Measurements from ENCODE around the gene ANGEL1. TPM values are rescaled to one million over a fixed set of nuclear protein-coding genes. Genes with fewer than 3 reads are reported as not detected.

ANGEL1 gene
- total RNA-seq, 5 donors from 2014 or later (not counting 1 experiment from before 2014, with no cell fraction given) = 15.4 to 33.7 (median 28.3) TPM

DNA sequence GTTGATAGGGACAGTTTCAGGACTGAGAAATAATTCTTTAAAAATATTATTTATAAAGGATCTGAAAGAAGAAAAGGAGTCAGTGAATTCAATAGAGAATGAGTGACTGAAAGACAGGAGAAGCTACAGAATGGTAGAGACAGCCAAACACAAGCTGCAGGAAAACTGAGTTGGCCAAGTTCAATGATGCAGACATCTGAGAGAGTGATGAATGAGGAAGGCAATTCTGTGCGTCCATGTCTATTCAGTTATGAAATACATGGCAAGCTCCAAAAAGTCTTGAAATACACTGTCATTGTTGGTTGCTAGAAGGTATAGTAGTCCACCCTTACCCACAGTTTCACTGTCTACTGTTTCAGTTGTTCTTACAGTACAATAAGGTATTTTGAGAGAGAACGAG is 20.3 kb upstream of the ANGEL1 start:
- no peaks in the 10 kb centered on the region for H3K36me3 ChIP-seq (ENCODE audit: control insufficient read depth in 2 of 2, extremely low read depth in 1 of 2, insufficient read depth in 1 of 2, low read length in 1 of 2)
- no peak for DNase-seq
- peaks cover 0 to 20% of the 10 kb centered on the region in 2 experiments for H3K27me3 ChIP-seq (replicated peaks in 1 of 2; ENCODE audit: control insufficient read depth in 2 of 2, extremely low read depth in 1 of 2, insufficient read depth in 2 of 2, low read length in 1 of 2)
- Mint-ChIP-seq H3K27me3 (peaks cover 5 to 7% of the 10 kb centered on the region in 2 donors), H3K27ac (no peak overlapping the region), H3K4me1 (no peaks in the 10 kb centered on the region), H3K36me3 (no peaks in the 10 kb centered on the region), H3K4me3 (no peak overlapping the region), H3K9me3 (no peaks in the 10 kb centered on the region)
- no peak overlapping the region for H3K27ac ChIP-seq (ENCODE audit: low read length)
- POLR2A ChIA-PET = interaction anchor here in 1 of 2 donors (0.5 kb wide), 1 partner anchor 1161 kb away, joined by 3 read pairs; no protein-coding TSS in a partner anchor
- CTCF ChIA-PET = interaction anchor here in 1 of 2 donors (0.7 kb wide), 1 partner anchor 253 kb away, joined by 5 read pairs; no protein-coding TSS in a partner anchor
- no CpG with 5 or more reads among the region's 2 CpGs for WGBS (ENCODE audit: insufficient coverage)
- H3K9me3 ChIP-seq = no peaks in the 10 kb centered on the region
- H3K4me1 ChIP-seq (ENCODE audit: control insufficient read depth in 1 of 2, extremely low read depth in 1 of 2, insufficient read depth in 2 of 2, low read length in 2 of 2) = no peaks in the 10 kb centered on the region
- H3K4me3 ChIP-seq (ENCODE audit: control insufficient read depth in 1 of 2, extremely low read depth in 1 of 2, low read length in 1 of 2) = no peak overlapping the region
- ATAC-seq (replicated peaks in 1 of 4) = no peak

DNA sequence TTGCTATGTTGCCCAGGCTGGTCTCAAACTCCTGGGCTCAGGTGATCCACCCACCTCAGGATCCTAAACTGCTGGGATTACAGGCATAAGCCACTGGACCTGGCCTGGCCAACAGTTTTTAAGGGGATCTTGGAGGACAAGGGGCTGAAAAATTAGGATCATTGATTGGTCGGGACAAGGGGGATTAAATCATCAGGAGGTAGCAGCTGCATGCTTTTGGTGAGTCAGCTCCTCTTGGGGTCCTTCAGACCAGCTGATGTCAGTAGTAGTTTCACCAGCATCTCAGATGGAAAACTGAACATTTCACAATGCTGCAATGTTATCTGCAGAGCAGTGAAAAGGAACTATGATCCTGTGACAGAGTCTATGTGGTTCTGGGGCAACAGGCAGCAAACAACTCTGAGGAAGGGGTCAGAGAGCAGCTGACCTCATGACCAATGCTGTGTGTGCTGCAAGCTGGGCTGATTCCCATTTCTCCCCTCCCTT is 19.9 kb upstream of the ANGEL1 start:
- Histone ChIP-seq H3K4me3 (ENCODE audit: control insufficient read depth in 1 of 2, extremely low read depth in 1 of 2, low read length in 1 of 2) (no peak overlapping the region), H3K27ac (ENCODE audit: low read length) (no peak overlapping the region), H3K27me3 (replicated peaks in 1 of 2; ENCODE audit: control insufficient read depth in 2 of 2, extremely low read depth in 1 of 2, insufficient read depth in 2 of 2, low read length in 1 of 2) (peaks cover 0 to 20% of the 10 kb centered on the region in 2 experiments), H3K36me3 (ENCODE audit: control insufficient read depth in 2 of 2, extremely low read depth in 1 of 2, insufficient read depth in 1 of 2, low read length in 1 of 2) (no peaks in the 10 kb centered on the region), H3K4me1 (ENCODE audit: control insufficient read depth in 1 of 2, extremely low read depth in 1 of 2, insufficient read depth in 2 of 2, low read length in 2 of 2) (no peaks in the 10 kb centered on the region), H3K9me3 (no peaks in the 10 kb centered on the region)
- Mint-ChIP-seq H3K36me3 (no peaks in the 10 kb centered on the region), H3K9me3 (no peaks in the 10 kb centered on the region), H3K4me1 (no peaks in the 10 kb centered on the region), H3K27me3 (peaks cover 5 to 7% of the 10 kb centered on the region in 2 donors), H3K4me3 (no peak overlapping the region), H3K27ac (no peak overlapping the region)
- WGBS (ENCODE audit: insufficient coverage) = 44% methylated on average over 1 of the region's 1 CpG
- ChIA-PET POLR2A (interaction anchor here in 1 of 2 donors (0.5 kb wide), 1 partner anchor 1161 kb away, joined by 3 read pairs; no protein-coding TSS in a partner anchor), CTCF (no interaction called here)
- DNase-seq = no peak
- ATAC-seq (replicated peaks in 1 of 4) = no peak

DNA sequence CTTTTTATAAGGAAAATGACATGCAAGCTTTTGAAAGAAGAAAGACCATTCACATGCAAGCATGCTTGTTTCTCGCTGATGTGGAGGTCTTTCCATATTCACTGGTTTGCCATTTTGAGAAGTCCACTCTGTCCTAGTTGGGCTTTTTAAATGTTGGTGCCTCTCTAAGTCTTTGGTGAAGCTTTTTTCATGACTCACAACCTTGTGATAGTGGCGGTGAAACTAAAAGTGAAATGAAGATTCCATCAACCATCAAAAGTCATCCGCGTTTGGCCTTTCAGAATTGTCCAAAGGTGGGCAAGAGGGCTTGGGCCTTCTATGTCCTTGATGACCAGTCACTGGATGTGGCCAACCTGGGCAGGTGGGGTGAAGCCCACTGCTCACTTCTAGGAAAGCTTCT is 17.9 kb upstream of the ANGEL1 start:
- no peak for ATAC-seq (replicated peaks in 1 of 4)
- H3K4me3 Mint-ChIP-seq = no peak overlapping the region

DNA sequence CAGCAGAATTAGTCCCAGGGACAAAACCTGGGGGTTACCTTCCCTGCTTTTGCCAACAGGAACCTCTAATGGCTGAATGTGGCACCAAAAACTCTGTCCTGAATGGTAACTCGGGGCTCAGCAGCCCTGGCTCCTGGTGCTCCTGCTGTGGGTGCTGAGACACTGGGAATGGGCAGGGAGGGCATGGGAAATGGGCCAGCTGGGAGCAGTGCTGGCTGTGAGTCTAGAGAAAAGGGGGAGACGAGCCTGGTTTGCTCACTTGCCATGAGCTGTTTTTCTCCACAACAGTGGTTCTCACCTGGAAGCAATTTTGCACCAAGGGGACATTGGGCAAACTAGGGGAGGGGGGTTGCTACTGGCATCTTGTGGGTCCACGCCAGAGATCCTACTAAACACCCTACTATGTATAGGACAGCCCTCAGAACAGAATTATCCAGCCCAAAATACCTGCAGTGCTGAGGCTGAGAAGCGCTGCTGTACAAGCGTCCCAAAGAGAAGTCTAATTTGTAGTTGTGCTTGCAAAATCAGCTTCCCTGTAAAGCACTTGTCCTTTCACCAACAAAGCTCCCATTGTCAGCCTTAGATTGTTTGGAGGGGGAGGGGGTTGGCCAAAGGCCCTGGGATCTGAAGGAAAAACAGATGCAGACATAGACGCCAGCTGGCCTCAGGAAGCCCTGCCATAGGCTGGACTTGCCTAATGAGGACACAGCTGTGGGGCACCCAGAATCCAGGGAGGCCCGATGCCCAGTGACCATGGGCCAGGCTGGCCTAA is 17.2 kb upstream of the ANGEL1 start:
- no peak overlapping the region for H3K27ac ChIP-seq (ENCODE audit: low read length)
- peaks cover 4 to 7% of the 10 kb centered on the region in 2 donors for H3K27me3 Mint-ChIP-seq
- no peaks in the 10 kb centered on the region for H3K36me3 ChIP-seq (ENCODE audit: control insufficient read depth in 2 of 2, extremely low read depth in 1 of 2, insufficient read depth in 1 of 2, low read length in 1 of 2)
- H3K27ac Mint-ChIP-seq = no peak overlapping the region
- H3K4me3 ChIP-seq (ENCODE audit: control insufficient read depth in 1 of 2, extremely low read depth in 1 of 2, low read length in 1 of 2) = no peak overlapping the region
- POLR2A ChIA-PET = no interaction called here
- H3K4me1 Mint-ChIP-seq = no peaks in the 10 kb centered on the region
- H3K4me3 Mint-ChIP-seq = no peak overlapping the region
- H3K9me3 Mint-ChIP-seq = no peaks in the 10 kb centered on the region
- no peaks in the 10 kb centered on the region for H3K36me3 Mint-ChIP-seq
- H3K27me3 ChIP-seq (replicated peaks in 1 of 2; ENCODE audit: control insufficient read depth in 2 of 2, extremely low read depth in 1 of 2, insufficient read depth in 2 of 2, low read length in 1 of 2) = peaks cover 0 to 6% of the 10 kb centered on the region in 2 experiments
- no peak for DNase-seq
- WGBS (ENCODE audit: insufficient coverage) = 85% methylated on average over 3 of the region's 7 CpGs
- ATAC-seq (replicated peaks in 1 of 4) = no peak
- CTCF ChIA-PET = no interaction called here
- H3K9me3 ChIP-seq = no peaks in the 10 kb centered on the region
- no peaks in the 10 kb centered on the region for H3K4me1 ChIP-seq (ENCODE audit: control insufficient read depth in 1 of 2, extremely low read depth in 1 of 2, insufficient read depth in 2 of 2, low read length in 2 of 2)

More for the DNA sequence above, 17.9 kb upstream of the ANGEL1 start:
- POLR2A ChIA-PET = no interaction called here
- no peaks in the 10 kb centered on the region for H3K9me3 ChIP-seq
- DNase-seq = no peak
- Mint-ChIP-seq H3K27me3 (peaks cover 2 to 7% of the 10 kb centered on the region in 2 donors), H3K36me3 (no peaks in the 10 kb centered on the region), H3K9me3 (no peaks in the 10 kb centered on the region), H3K27ac (no peak overlapping the region), H3K4me1 (no peaks in the 10 kb centered on the region)
- H3K36me3 ChIP-seq (ENCODE audit: control insufficient read depth in 2 of 2, extremely low read depth in 1 of 2, insufficient read depth in 1 of 2, low read length in 1 of 2) = no peaks in the 10 kb centered on the region
- no peak overlapping the region for H3K4me3 ChIP-seq (ENCODE audit: control insufficient read depth in 1 of 2, extremely low read depth in 1 of 2, low read length in 1 of 2)
- no peaks in the 10 kb centered on the region for H3K4me1 ChIP-seq (ENCODE audit: control insufficient read depth in 1 of 2, extremely low read depth in 1 of 2, insufficient read depth in 2 of 2, low read length in 2 of 2)
- WGBS (ENCODE audit: insufficient coverage) = 61% methylated on average over 3 of the region's 4 CpGs
- CTCF ChIA-PET = no interaction called here
- no peak overlapping the region for H3K27ac ChIP-seq (ENCODE audit: low read length)
- H3K27me3 ChIP-seq (replicated peaks in 1 of 2; ENCODE audit: control insufficient read depth in 2 of 2, extremely low read depth in 1 of 2, insufficient read depth in 2 of 2, low read length in 1 of 2) = peaks cover 0 to 8% of the 10 kb centered on the region in 2 experiments

DNA sequence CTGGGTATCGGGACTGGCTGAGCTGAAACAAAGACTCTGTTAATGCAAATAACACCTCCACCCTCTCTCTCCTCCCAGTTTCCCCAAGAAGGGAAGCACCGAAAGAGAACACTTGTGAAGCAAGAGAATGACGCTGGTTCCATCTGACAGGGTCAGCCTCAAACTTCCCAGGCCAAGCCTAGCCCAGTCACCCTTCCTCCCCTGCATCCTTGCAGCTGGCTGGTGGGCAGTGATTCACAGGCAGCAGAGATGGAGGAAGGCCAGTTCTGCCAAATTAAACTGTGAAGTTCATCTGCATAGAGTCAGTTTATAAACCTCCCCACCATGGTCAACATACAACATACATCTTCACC is 16.3 kb upstream of the ANGEL1 start:
- no peaks in the 10 kb centered on the region for H3K4me1 ChIP-seq (ENCODE audit: control insufficient read depth in 1 of 2, extremely low read depth in 1 of 2, insufficient read depth in 2 of 2, low read length in 2 of 2)
- Mint-ChIP-seq H3K27ac (no peak overlapping the region), H3K4me3 (no peak overlapping the region), H3K4me1 (no peaks in the 10 kb centered on the region), H3K27me3 (peaks cover 3 to 7% of the 10 kb centered on the region in 2 donors), H3K9me3 (no peaks in the 10 kb centered on the region), H3K36me3 (no peaks in the 10 kb centered on the region)
- ChIA-PET POLR2A (no interaction called here), CTCF (no interaction called here)
- DNase-seq (no peak), ATAC-seq (replicated peaks in 1 of 4) (no peak)
- peaks cover 0 to 9% of the 10 kb centered on the region in 2 experiments for H3K27me3 ChIP-seq (replicated peaks in 1 of 2; ENCODE audit: control insufficient read depth in 2 of 2, extremely low read depth in 1 of 2, insufficient read depth in 2 of 2, low read length in 1 of 2)
- WGBS (ENCODE audit: insufficient coverage) = 82% methylated on average over 3 of the region's 3 CpGs
- H3K4me3 ChIP-seq (ENCODE audit: control insufficient read depth in 1 of 2, extremely low read depth in 1 of 2, low read length in 1 of 2) = no peak overlapping the region
- H3K36me3 ChIP-seq (ENCODE audit: control insufficient read depth in 2 of 2, extremely low read depth in 1 of 2, insufficient read depth in 1 of 2, low read length in 1 of 2) = no peaks in the 10 kb centered on the region
- H3K9me3 ChIP-seq = no peaks in the 10 kb centered on the region
- no peak overlapping the region for H3K27ac ChIP-seq (ENCODE audit: low read length)

DNA sequence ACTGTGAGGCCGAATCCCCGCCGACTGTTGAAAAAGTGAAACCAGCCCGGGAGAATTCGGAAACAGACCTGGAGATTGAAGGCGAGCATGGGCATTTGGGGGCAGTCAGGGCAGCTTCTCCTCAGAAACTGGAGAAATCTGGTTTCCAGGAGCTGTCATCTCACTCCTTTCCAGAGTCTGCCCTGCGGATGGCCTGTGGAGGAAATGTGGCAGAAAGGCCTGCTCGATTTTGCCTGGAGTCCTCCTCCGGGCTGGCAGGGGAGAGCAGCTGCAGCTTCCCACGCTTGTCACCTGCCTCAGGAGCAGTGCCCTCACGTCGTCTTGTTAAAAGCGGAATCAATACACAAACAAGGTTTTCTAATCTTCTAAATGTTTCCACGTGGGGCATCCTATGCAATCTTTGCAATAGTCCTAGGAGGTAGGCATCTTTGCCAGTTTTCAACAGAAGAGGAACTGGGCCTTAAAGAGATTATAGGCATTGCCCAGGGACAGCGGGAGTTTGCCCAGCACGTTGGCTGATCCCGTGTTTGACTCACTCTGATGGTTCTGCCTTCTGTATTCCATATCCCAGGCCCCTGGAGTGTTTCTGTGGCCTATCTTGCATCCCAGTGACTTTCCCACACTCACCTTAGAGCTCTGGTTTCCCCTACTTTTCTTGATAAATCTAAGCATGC is 15.8 kb upstream of the ANGEL1 start:
- no peak for ATAC-seq (replicated peaks in 1 of 4)
- CTCF ChIA-PET = no interaction called here
- POLR2A ChIA-PET = no interaction called here
- no peak overlapping the region for H3K27ac ChIP-seq (ENCODE audit: low read length)
- no peaks in the 10 kb centered on the region for H3K36me3 ChIP-seq (ENCODE audit: control insufficient read depth in 2 of 2, extremely low read depth in 1 of 2, insufficient read depth in 1 of 2, low read length in 1 of 2)
- H3K27me3 Mint-ChIP-seq = peaks cover 3 to 5% of the 10 kb centered on the region in 2 donors
- H3K27me3 ChIP-seq (replicated peaks in 1 of 2; ENCODE audit: control insufficient read depth in 2 of 2, extremely low read depth in 1 of 2, insufficient read depth in 2 of 2, low read length in 1 of 2) = peaks cover 0 to 9% of the 10 kb centered on the region in 2 experiments
- H3K4me3 ChIP-seq (ENCODE audit: control insufficient read depth in 1 of 2, extremely low read depth in 1 of 2, low read length in 1 of 2) = no peak overlapping the region
- no peak overlapping the region for H3K4me3 Mint-ChIP-seq
- H3K4me1 Mint-ChIP-seq = no peaks in the 10 kb centered on the region
- no peaks in the 10 kb centered on the region for H3K9me3 ChIP-seq
- no peaks in the 10 kb centered on the region for H3K4me1 ChIP-seq (ENCODE audit: control insufficient read depth in 1 of 2, extremely low read depth in 1 of 2, insufficient read depth in 2 of 2, low read length in 2 of 2)
- no peaks in the 10 kb centered on the region for H3K9me3 Mint-ChIP-seq
- H3K36me3 Mint-ChIP-seq = no peaks in the 10 kb centered on the region
- no peak overlapping the region for H3K27ac Mint-ChIP-seq
- DNase-seq = no peak
- WGBS (ENCODE audit: insufficient coverage) = 90% methylated on average over 16 of the region's 17 CpGs
